Measurements from ENCODE around the gene PDE4DIP.
"Not testable (repeated sequence)": the region's sequence is repeated elsewhere in the genome, so short reads cannot be mapped to it uniquely, and the experiment has no call there.

PDE4DIP gene

DNA sequence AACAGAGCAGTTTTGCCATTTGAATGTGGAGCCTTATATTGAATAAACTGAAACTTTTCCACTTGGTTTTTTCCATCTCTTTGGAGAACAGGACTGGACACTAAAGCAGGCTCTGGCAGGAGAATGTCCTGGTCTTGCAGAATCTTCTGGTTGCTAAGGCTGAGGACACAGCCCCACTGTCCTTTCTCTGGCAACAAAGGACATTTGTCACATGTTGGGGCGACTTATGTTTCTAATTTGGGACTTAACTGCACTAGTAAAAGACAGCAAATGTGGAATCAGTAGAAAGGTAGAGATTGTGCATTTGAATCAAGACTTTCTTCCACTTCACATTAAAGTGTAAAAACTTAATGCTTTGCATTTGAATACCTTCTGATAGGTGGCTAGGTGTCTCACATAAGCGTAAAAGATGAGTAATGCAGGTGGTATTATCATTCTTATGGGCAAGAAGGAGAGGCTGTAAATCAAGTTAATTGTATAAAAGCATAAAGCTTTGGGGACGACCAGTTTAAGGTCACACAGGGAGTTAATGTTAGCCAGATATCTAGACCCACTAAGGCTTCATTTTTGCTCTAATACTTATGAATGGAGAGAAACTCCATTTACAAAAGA lies 74.7 kb downstream of the PDE4DIP start:
- not testable (repeated sequence) for H3K4me1 ChIP-seq (ENCODE audit: control insufficient read depth in 1 of 2, insufficient read depth in 1 of 2, low read depth in 1 of 2, low read length in 1 of 2); H3K36me3 ChIP-seq; H3K9me3 ChIP-seq; H3K27me3 ChIP-seq; H3K27ac ChIP-seq; H3K4me3 ChIP-seq (ENCODE audit: low read depth in 1 of 2, low read length in 1 of 2)

DNA sequence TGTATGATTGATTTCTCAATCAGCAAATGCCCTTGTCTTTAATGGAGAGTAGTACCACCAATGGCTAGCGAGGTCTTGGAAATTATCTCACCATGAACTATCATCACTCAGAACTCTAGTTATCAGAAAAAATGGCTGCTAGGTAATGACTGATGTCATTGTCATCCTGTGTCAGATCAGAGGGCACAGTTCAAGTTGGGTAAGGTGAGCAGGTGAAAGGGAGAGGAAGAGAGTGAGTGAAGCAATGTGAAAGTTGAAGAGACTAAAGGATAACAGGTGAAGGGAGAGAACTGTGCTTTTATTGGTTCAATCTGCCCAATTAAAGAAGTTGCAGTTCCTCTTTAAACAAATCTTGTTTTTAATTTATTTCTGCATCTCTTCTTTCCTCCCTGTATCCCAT lies 76.8 kb downstream of the PDE4DIP start:
- H3K27ac ChIP-seq; H3K27me3 ChIP-seq; H3K4me1 ChIP-seq (ENCODE audit: control insufficient read depth in 1 of 2, insufficient read depth in 1 of 2, low read depth in 1 of 2, low read length in 1 of 2); H3K36me3 ChIP-seq; H3K4me3 ChIP-seq (ENCODE audit: low read depth in 1 of 2, low read length in 1 of 2); H3K9me3 ChIP-seq: not testable (repeated sequence)

DNA sequence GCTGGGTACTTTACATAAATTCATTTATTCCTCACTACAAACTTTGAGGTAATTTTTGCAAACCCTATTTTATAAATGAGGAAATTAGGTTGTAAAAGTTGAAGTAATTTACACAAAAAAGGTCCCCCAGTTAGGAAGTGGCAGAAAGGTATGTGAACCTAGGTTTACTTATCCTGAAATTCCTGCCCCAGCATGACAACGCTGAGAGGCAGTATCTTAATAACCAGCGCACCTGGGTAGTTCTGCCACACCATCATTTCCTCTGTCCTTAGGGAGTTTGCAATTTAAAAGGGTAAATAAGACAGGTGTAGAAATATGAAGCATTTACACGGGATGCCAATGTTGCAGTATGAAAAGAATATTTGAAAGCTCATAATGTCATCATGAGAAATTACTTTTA lies 79.6 kb downstream of the PDE4DIP start:
- H3K9me3 ChIP-seq; H3K27me3 ChIP-seq; H3K27ac ChIP-seq; H3K4me1 ChIP-seq (ENCODE audit: control insufficient read depth in 1 of 2, insufficient read depth in 1 of 2, low read depth in 1 of 2, low read length in 1 of 2); H3K4me3 ChIP-seq (ENCODE audit: low read depth in 1 of 2, low read length in 1 of 2); H3K36me3 ChIP-seq: not testable (repeated sequence)

DNA sequence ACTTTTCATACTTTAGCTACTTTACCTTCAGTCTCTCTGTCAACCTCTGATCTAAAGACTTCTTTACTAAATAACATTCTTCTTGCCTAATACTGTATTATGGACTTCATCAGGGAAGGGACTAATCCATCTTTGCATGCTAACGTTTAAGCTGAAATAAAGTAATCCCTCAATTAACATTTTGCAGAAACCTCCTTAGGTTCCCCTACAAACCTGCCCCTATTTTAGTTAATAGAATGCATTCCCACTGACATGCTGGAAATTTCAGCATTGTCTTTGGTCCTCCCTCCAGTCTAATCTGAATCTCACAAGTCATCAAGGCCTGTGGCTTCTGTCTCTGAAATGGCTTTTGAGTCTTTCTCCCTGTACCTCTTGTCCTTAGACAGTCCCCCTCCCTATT lies 83.4 kb downstream of the PDE4DIP start:
- H3K9me3 ChIP-seq; H3K4me3 ChIP-seq (ENCODE audit: low read depth in 1 of 2, low read length in 1 of 2); H3K27me3 ChIP-seq; H3K36me3 ChIP-seq; H3K27ac ChIP-seq; H3K4me1 ChIP-seq (ENCODE audit: control insufficient read depth in 1 of 2, insufficient read depth in 1 of 2, low read depth in 1 of 2, low read length in 1 of 2): not testable (repeated sequence)

DNA sequence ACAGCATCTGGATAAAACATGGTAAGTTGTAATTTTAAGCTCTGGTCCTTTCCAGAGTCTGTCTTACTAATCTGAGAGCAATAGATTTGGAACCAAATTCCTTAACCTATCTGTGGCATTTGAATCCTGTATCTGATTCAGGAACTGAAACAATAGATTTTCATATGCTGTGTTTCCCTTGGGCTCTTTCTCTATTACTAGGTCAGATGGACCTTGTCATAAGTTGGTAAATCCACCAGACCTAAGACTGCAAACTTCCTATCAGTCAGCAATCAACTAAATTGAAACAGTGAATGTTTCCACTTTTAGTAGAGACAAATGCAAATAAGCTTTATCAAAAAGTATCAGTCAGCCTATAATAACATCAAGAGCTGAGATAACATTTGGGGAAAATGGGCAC lies 85.0 kb downstream of the PDE4DIP start:
- not testable (repeated sequence) for H3K4me3 ChIP-seq (ENCODE audit: low read depth in 1 of 2, low read length in 1 of 2); H3K36me3 ChIP-seq; H3K27ac ChIP-seq; H3K4me1 ChIP-seq (ENCODE audit: control insufficient read depth in 1 of 2, insufficient read depth in 1 of 2, low read depth in 1 of 2, low read length in 1 of 2); H3K9me3 ChIP-seq; H3K27me3 ChIP-seq

DNA sequence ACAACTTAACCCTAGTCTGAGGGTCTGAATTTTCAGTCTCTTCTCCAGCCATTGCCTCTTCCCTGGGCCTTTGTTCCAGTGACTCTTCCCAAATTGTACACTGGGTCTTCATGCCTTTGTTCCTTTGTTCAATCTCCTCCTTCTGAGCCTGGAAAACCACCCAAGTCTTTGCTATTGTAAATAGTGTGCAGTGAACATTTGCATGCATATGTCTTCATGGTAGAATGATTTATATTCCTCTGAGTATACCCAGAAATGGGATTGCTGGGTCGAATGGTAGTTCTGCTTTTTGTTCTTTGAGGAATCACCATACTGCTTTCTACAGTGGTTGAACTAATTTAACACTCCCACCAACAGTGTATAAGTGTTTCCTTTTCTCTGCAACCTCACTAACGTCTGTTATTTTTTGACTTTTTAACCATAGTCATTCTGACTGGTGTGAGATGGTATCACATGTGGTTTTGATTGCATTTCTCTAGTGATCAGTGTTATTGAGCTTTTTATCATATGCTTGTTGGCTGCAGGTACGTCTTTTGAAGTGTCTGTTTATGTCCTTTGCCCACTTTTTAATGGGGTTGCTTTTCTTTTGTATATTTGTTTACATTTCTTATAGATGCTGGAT lies 91.3 kb downstream of the PDE4DIP start:
- H3K27ac ChIP-seq; H3K4me3 ChIP-seq (ENCODE audit: low read depth in 1 of 2, low read length in 1 of 2); H3K4me1 ChIP-seq (ENCODE audit: control insufficient read depth in 1 of 2, insufficient read depth in 1 of 2, low read depth in 1 of 2, low read length in 1 of 2); H3K36me3 ChIP-seq; H3K27me3 ChIP-seq; H3K9me3 ChIP-seq: not testable (repeated sequence)

DNA sequence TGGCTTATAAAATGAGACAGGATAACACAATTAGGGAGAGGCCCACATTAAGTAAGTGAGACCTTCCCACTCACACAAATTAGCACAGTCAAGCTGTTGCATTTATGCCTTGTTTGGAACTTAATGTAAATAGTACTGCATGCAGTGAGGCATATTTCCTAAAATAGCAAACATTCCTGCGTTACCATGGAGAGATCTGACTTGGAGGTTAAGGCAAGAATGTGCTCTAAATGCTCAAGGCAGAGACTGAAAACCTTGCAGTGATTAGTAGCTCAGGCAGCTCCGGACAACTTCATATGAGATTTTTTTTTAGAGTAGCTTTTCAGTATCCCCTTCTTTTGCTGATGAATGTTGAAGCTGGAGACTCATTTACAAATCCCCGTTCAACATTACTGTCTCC lies 98.7 kb downstream of the PDE4DIP start:
- H3K4me3 ChIP-seq (ENCODE audit: low read depth in 1 of 2, low read length in 1 of 2); H3K27ac ChIP-seq; H3K27me3 ChIP-seq; H3K9me3 ChIP-seq; H3K36me3 ChIP-seq; H3K4me1 ChIP-seq (ENCODE audit: control insufficient read depth in 1 of 2, insufficient read depth in 1 of 2, low read depth in 1 of 2, low read length in 1 of 2): not testable (repeated sequence)

DNA sequence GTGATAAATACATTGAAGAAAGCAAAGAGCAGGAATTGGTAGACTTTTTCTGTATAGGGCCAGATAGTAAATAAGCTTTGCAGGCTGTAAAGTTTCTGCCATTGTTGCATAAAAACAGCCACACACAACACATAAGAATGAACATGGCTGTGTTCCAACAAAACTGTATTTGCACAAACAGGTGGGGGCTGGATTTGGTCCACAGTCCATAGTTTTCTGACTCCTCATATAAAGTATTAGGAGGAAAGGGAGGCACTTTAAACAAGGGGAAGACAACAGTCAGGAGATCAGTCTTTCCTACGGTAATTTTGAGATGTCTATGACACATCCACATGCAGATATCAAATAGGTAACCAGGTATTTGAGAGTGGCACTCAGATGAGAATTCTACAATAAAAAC lies 100.9 kb downstream of the PDE4DIP start:
- not testable (repeated sequence) for H3K4me3 ChIP-seq (ENCODE audit: low read depth in 1 of 2, low read length in 1 of 2); H3K27ac ChIP-seq; H3K27me3 ChIP-seq; H3K4me1 ChIP-seq (ENCODE audit: control insufficient read depth in 1 of 2, insufficient read depth in 1 of 2, low read depth in 1 of 2, low read length in 1 of 2); H3K36me3 ChIP-seq; H3K9me3 ChIP-seq

DNA sequence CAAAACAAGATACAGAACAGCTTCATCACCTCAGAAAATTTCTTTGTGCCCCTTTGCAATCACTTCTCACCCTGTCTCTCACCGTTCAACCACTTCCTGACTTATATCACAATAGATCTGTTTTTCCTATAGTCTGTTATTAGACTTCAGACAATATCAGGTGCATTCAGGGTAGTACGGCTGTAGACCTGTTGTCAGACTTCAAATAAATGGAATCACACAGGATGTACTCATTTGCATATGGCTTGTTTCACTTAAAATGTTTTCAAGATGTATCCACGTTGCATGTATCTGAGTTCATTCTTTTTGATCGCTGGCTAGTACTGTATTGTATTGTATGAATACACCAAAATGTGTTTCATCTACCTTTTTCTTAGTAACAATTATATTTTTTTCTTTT lies 104.5 kb downstream of the PDE4DIP start:
- H3K4me1 ChIP-seq (ENCODE audit: control insufficient read depth in 1 of 2, insufficient read depth in 1 of 2, low read depth in 1 of 2, low read length in 1 of 2): peaks cover 4 to 10% of the 10 kb centered on the region in 2 experiments
- H3K4me3 ChIP-seq (ENCODE audit: low read depth in 1 of 2, low read length in 1 of 2); H3K36me3 ChIP-seq; H3K27ac ChIP-seq; H3K9me3 ChIP-seq; H3K27me3 ChIP-seq: not testable (repeated sequence)

DNA sequence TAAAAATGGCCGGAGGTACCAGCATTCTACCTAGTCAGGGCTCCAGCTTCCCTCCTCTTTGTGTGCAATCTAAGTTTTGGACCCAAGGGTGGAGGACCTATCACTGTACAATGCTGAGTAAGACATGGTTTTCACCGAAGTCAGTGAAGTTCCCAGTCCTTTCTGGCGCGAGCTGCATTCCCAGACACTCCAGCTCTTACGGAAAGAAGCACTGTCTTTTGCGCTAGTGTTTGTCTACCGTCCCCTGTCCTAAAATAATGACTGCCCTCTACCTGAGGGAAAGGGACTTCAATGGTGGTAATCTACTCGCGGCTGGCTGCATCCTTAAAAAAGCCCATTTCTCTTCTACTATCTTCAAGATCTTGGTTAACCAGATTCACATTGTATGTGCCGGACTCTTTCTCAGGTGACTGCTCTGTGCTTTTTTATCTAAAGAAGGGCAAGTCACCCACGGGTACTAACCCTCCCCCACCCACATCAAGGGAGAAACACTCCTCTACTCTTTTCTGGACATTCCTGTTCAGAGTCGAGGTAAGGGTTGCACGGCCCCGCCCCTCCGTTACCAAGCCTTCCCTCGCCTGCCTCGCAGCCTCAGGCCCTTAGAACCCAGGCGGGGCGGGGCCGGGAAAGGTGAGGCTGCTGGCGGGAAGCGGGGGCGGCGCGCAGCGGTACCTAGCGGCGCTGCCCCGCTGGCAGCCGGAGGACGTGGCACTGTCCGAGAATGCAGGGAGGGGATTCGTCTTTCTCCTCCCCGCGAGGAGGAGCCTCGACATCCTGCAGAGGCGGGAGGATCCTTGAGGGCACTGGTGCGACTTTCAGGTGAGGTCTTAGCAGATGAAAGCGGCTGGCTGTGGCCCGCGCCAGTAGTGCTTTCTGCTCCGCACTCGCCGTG lies 107.4 kb downstream of the PDE4DIP start:
- H3K27ac ChIP-seq, H3K36me3 ChIP-seq, H3K9me3 ChIP-seq: not testable (repeated sequence)
- Histone ChIP-seq H3K4me1 (ENCODE audit: control insufficient read depth in 1 of 2, insufficient read depth in 1 of 2, low read depth in 1 of 2, low read length in 1 of 2) (peaks cover 4 to 10% of the 10 kb centered on the region in 2 experiments), H3K4me3 (ENCODE audit: low read depth in 1 of 2, low read length in 1 of 2) (peak overlapping the region; percentile 57 to 59), H3K27me3 (peaks cover 12% of the 10 kb centered on the region)

DNA sequence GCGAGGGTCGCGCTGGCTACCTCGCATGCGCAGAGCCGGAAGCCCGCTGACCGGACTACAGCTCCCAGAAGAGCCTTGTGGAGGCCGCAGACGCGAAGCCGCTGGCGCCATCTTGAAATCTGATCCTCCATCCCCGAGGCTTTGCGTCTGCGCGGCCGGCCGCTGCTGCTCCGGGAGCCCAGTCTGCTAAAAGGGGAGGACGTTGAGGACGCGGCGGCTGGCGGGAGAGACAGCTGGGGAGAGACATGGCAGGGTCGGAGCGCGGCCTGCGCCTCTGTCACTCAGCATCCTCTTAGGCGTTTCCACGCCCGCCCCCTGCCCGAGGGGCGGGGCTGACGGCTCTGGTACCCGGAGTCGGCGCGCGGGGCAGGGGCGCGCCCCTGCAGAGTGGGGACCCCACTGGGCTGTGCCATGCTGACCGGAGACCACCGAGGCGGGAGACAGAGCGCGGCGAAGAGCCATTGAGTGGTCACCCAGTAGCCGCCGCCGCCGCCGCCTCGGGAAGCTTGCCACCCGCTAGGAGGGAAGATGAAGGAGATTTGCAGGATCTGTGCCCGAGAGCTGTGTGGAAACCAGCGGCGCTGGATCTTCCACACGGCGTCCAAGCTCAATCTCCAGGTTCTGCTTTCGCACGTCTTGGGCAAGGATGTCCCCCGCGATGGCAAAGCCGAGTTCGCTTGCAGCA lies 108.2 kb downstream of the PDE4DIP start:
- H3K4me3 ChIP-seq (ENCODE audit: low read depth in 1 of 2, low read length in 1 of 2): peak overlapping the region; percentile 57 to 59
- not testable (repeated sequence) for H3K36me3 ChIP-seq, H3K9me3 ChIP-seq, H3K27ac ChIP-seq
- peaks cover 12% of the 10 kb centered on the region for H3K27me3 ChIP-seq
- peaks cover 4 to 10% of the 10 kb centered on the region in 2 experiments for H3K4me1 ChIP-seq (ENCODE audit: control insufficient read depth in 1 of 2, insufficient read depth in 1 of 2, low read depth in 1 of 2, low read length in 1 of 2)

DNA sequence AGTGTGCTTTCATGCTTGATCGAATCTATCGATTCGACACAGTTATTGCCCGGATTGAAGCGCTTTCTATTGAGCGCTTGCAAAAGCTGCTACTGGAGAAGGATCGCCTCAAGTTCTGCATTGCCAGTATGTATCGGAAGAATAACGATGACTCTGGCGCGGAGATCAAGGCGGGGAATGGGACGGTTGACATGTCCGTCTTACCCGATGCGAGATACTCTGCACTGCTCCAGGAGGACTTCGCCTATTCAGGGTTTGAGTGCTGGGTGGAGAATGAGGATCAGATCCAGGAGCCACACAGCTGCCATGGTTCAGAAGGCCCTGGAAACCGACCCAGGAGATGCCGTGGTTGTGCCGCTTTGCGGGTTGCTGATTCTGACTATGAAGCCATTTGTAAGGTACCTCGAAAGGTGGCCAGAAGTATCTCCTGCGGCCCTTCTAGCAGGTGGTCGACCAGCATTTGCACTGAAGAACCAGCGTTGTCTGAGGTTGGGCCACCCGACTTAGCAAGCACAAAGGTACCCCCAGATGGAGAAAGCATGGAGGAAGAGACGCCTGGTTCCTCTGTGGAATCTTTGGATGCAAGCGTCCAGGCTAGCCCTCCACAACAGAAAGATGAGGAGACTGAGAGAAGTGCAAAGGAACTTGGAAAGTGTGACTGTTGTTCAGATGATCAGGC lies 108.8 kb downstream of the PDE4DIP start:
- H3K27ac ChIP-seq, H3K9me3 ChIP-seq, H3K36me3 ChIP-seq: not testable (repeated sequence)
- H3K27me3 ChIP-seq: peaks cover 12% of the 10 kb centered on the region
- H3K4me1 ChIP-seq (ENCODE audit: control insufficient read depth in 1 of 2, insufficient read depth in 1 of 2, low read depth in 1 of 2, low read length in 1 of 2): peaks cover 4 to 10% of the 10 kb centered on the region in 2 experiments
- H3K4me3 ChIP-seq (ENCODE audit: low read depth in 1 of 2, low read length in 1 of 2): peak overlapping the region; percentile 57 to 59

DNA sequence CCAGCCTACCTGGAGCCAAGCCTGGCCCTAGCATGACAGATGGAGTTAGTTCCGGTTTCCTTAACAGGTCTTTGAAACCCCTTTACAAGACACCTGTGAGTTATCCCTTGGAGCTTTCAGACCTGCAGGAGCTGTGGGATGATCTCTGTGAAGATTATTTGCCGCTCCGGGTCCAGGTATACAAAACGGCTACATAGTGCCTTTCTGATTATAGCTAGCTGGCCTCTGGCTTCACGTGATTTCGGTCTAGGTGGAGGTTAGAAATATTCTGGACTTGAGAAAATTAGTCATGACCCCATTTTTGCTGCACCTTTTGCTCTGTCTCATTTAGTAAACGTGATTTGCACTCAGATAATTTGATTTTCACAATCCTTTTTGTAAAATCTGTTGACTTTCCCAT lies 109.5 kb downstream of the PDE4DIP start:
- H3K9me3 ChIP-seq; H3K4me3 ChIP-seq (ENCODE audit: low read depth in 1 of 2, low read length in 1 of 2); H3K36me3 ChIP-seq; H3K27ac ChIP-seq: not testable (repeated sequence)
- peaks cover 12% of the 10 kb centered on the region for H3K27me3 ChIP-seq
- peaks cover 4 to 10% of the 10 kb centered on the region in 2 experiments for H3K4me1 ChIP-seq (ENCODE audit: control insufficient read depth in 1 of 2, insufficient read depth in 1 of 2, low read depth in 1 of 2, low read length in 1 of 2)

Measured in neutrophil (primary cell).